ENCODE measurements around the gene NFKBIB. TPM values are rescaled to one million over a fixed set of nuclear protein-coding genes. Genes with fewer than 3 reads are reported as not detected.

Gene NFKBIB
- total RNA-seq, 1 experiment from 2014 or later: 43.7 TPM

GRCh38 chr19:38915329-38916321 is 15.9 kb downstream of the NFKBIB start:
- Histone ChIP-seq H3K9me2 (replicated peaks; ENCODE audit: low read length) (no peaks in the 10 kb centered on the region), H3K4me2 (ENCODE audit: low read length) (no peak overlapping the region), H3K27me3 (ENCODE audit: low read length) (no peaks in the 10 kb centered on the region), H3K9ac (ENCODE audit: low read length) (no peak overlapping the region), H3K79me2 (ENCODE audit: low read length) (no peaks in the 10 kb centered on the region), H3F3A (ENCODE audit: low read length, unreplicated experiment) (no peaks in the 10 kb centered on the region), H4K20me1 (ENCODE audit: low read length) (no peaks in the 10 kb centered on the region), H3K27ac (ENCODE audit: low read length) (no peak overlapping the region), H3K9me3 (ENCODE audit: low read length) (no peaks in the 10 kb centered on the region), H3K4me1 (ENCODE audit: insufficient read depth, low read length) (no peaks in the 10 kb centered on the region), H3K36me3 (ENCODE audit: low read depth, low read length) (no peaks in the 10 kb centered on the region), H2AFZ (ENCODE audit: low read length) (no peak overlapping the region), H3K4me3 (ENCODE audit: low read length) (no peak overlapping the region)
- ATAC-seq (no peak), DNase-seq (no peak)
- CTCF ChIA-PET: no interaction called here
- POLR2A ChIA-PET (ENCODE audit: unreplicated experiment): no interaction called here
- intact Hi-C loops (cut with micrococcal nuclease): no loop called here
- no TSS peak for BruUV-seq (replicated peaks)
- TF ChIP-seq EZH2 (IDR thresholded peaks at IDR 0.05; ENCODE audit: low read length, unreplicated experiment): no peak
- TF ChIP-seq EZH2phosphoT487 (IDR thresholded peaks at IDR 0.05; ENCODE audit: borderline replicate concordance, low read length): no peak
- TF ChIP-seq, protein P1, sequence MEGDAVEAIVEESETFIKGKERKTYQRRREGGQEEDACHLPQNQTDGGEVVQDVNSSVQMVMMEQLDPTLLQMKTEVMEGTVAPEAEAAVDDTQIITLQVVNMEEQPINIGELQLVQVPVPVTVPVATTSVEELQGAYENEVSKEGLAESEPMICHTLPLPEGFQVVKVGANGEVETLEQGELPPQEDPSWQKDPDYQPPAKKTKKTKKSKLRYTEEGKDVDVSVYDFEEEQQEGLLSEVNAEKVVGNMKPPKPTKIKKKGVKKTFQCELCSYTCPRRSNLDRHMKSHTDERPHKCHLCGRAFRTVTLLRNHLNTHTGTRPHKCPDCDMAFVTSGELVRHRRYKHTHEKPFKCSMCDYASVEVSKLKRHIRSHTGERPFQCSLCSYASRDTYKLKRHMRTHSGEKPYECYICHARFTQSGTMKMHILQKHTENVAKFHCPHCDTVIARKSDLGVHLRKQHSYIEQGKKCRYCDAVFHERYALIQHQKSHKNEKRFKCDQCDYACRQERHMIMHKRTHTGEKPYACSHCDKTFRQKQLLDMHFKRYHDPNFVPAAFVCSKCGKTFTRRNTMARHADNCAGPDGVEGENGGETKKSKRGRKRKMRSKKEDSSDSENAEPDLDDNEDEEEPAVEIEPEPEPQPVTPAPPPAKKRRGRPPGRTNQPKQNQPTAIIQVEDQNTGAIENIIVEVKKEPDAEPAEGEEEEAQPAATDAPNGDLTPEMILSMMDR (conservative IDR thresholded peaks at IDR 0.05; ENCODE audit: low read depth, low read length): no peak

DNA sequence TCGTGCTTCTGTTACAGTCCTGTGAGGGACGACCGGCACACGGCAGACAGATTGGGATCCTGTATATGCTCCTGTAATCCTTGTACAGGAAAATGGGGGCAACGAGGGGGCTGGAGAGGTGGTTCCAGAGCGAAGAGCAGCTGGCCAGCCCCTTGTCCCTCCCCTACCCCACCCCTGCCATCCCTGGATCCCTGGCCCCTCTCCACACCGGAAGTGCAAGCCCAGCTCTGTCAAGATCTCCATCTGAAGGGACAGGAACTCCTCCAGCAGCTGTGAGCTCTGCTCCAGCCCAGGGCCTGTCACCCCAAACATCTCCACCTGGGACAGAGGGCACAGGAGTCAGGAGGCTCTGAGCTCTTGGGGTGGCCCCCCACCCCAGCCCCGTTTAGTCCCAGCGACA is 17.7 kb downstream of the NFKBIB start:
- Histone ChIP-seq H3F3A (ENCODE audit: low read length, unreplicated experiment) (no peaks in the 10 kb centered on the region), H3K4me3 (ENCODE audit: low read length) (no peak overlapping the region), H2AFZ (ENCODE audit: low read length) (no peak overlapping the region), H3K9me2 (replicated peaks; ENCODE audit: low read length) (no peaks in the 10 kb centered on the region), H3K36me3 (ENCODE audit: low read depth, low read length) (no peaks in the 10 kb centered on the region), H3K9me3 (ENCODE audit: low read length) (no peaks in the 10 kb centered on the region), H4K20me1 (ENCODE audit: low read length) (no peaks in the 10 kb centered on the region), H3K27ac (ENCODE audit: low read length) (no peak overlapping the region), H3K27me3 (ENCODE audit: low read length) (no peaks in the 10 kb centered on the region), H3K9ac (ENCODE audit: low read length) (no peak overlapping the region), H3K79me2 (ENCODE audit: low read length) (no peaks in the 10 kb centered on the region), H3K4me1 (ENCODE audit: insufficient read depth, low read length) (no peaks in the 10 kb centered on the region), H3K4me2 (ENCODE audit: low read length) (no peak overlapping the region)
- TF ChIP-seq EZH2phosphoT487 (IDR thresholded peaks at IDR 0.05; ENCODE audit: borderline replicate concordance, low read length): no peak
- TF ChIP-seq, protein P1 (conservative IDR thresholded peaks at IDR 0.05; ENCODE audit: low read depth, low read length): no peak
- intact Hi-C loops (cut with micrococcal nuclease): no loop called here
- ATAC-seq (no peak), DNase-seq (no peak)
- ChIA-PET POLR2A (ENCODE audit: unreplicated experiment) (no interaction called here), CTCF (no interaction called here)
- no TSS peak for BruUV-seq (replicated peaks)

DNA sequence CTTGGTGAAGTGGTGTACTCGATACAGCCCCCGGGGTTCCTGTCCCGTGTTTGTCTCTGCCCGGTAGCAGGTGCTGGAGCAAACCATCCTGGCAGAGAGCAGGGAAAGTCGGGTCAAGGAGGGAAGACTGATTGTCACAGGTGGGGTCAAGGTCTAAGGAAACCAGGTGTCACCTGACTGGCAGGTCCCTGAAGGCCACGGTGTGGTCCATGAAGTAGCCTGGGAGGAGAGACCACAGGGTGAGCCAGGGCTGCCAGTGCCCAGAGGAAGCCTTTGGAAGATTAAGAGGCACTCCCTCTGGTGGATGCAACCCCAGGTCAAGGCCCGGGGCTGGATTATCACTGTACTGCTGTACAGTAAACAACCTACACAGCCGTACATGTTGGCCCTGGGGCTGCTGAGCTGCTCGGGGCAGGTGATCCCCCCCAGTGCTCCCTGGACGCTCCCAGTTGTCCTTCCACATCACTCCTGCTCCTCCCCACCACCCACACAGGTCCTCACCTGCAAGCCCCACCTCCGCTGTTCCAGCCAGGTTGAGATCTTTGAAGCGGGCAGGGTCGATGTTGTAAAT is 18.2 kb downstream of the NFKBIB start:
- no peaks in the 10 kb centered on the region for H3F3A ChIP-seq (ENCODE audit: low read length, unreplicated experiment)
- H2AFZ ChIP-seq (ENCODE audit: low read length): no peak overlapping the region
- BruUV-seq (replicated peaks): no TSS peak
- POLR2A ChIA-PET (ENCODE audit: unreplicated experiment): no interaction called here
- no peak overlapping the region for H3K9ac ChIP-seq (ENCODE audit: low read length)
- intact Hi-C loops (cut with micrococcal nuclease): no loop called here
- ATAC-seq (peak; percentile 61), DNase-seq (peak; percentile 5)
- no peaks in the 10 kb centered on the region for H3K27me3 ChIP-seq (ENCODE audit: low read length)
- H4K20me1 ChIP-seq (ENCODE audit: low read length): no peaks in the 10 kb centered on the region
- no peaks in the 10 kb centered on the region for H3K36me3 ChIP-seq (ENCODE audit: low read depth, low read length)
- no peak overlapping the region for H3K4me3 ChIP-seq (ENCODE audit: low read length)
- no peak overlapping the region for H3K4me2 ChIP-seq (ENCODE audit: low read length)
- no peaks in the 10 kb centered on the region for H3K4me1 ChIP-seq (ENCODE audit: insufficient read depth, low read length)
- CTCF ChIA-PET: no interaction called here
- H3K9me3 ChIP-seq (ENCODE audit: low read length): no peaks in the 10 kb centered on the region
- no peaks in the 10 kb centered on the region for H3K9me2 ChIP-seq (replicated peaks; ENCODE audit: low read length)
- no peak overlapping the region for H3K27ac ChIP-seq (ENCODE audit: low read length)
- TF ChIP-seq, protein P1 (conservative IDR thresholded peaks at IDR 0.05; ENCODE audit: low read depth, low read length): 0 out of 2 replicates have a peak, but pooled peaks have one; percentile 26
- TF ChIP-seq EZH2phosphoT487 (IDR thresholded peaks at IDR 0.05; ENCODE audit: borderline replicate concordance, low read length): no peak
- H3K79me2 ChIP-seq (ENCODE audit: low read length): no peaks in the 10 kb centered on the region

Measured in PC-3 (cell line).